Thyroid gland (tissue), 4 donors: ENCODE results near the gene DDX17. TPM values are rescaled to one million over a fixed set of nuclear protein-coding genes. Genes with fewer than 3 reads are reported as not detected.

Experiments used
- DNase-seq, 2 donors: peaks; one replicate each; pipeline ENCODE4 v3.0.0-alpha.2; 2019
- H3K27ac ChIP-seq, 3 donors: fragments of 200-600 bp; sonication (generic); 1 replicate in 2 of 3; 2 replicates in 1 of 3; pipeline ENCODE4 v1.5.1; 2016 to 2019; ENCODE audit warnings: mild to moderate bottlenecking in 1 of 3, moderate library complexity in 1 of 3
- H3K27me3 ChIP-seq: fragments of 200-600 bp; sonication (generic); one replicate; pipeline ENCODE4 v1.5.1; 2019
- H3K36me3 ChIP-seq, 2 donors: fragments of 200-600 bp; sonication (generic); one replicate each; pipeline ENCODE4 v1.5.1; 2016 to 2019
- H3K4me1 ChIP-seq, 2 donors: fragments of 200-600 bp; sonication (generic); one replicate each; pipeline ENCODE4 v1.5.1; 2017 to 2019
- H3K4me3 ChIP-seq, 3 donors: fragments of 200-600 bp; sonication (generic); replicated peaks in 1 of 3; 1 replicate in 2 of 3; 2 replicates in 1 of 3; pipeline ENCODE4 v1.5.1; 2016; ENCODE audit warnings: mild to moderate bottlenecking in 1 of 3
- H3K9me3 ChIP-seq: fragments of 200-600 bp; sonication (generic); one replicate; pipeline ENCODE4 v1.5.1; 2017
- POLR2A ChIP-seq, 2 donors: fragments of 450-650 bp; IDR thresholded peaks; one replicate each; pipeline ENCODE4 v1.6.1; 2017; ENCODE audit warnings: antibody characterized with exemption in 2 of 2, mild to moderate bottlenecking in 2 of 2, moderate library complexity in 1 of 2
- WGBS, 2 donors: methylation state at CpG; one replicate each; pipeline ENCODE4 v1.1.5; 2017; 5-methylcytosine and 5-hydroxymethylcytosine counted together
- intact Hi-C: fragments of 100-400 bp; cut with DNase I; formaldehyde crosslinking; loops from one replicate; pipeline ENCODE4 v1.15.1; 2023
- total RNA-seq, 4 donors: library from RNA; depleted of rRNA; stranded (reverse); fragments of >200 nt; gene quantifications; one replicate each; pipeline ENCODE4 v1.2.3, GENCODE V29; 2016
- TF ChIP-seq, protein P1 (sequence below), 6 experiments: fragments of 200-600 bp in 3 of 6; fragments of 450-650 bp in 3 of 6; sonication (generic) in 3 of 6; IDR thresholded peaks; one replicate each; pipeline ENCODE4 v1.5.1; 2016 to 2019; ENCODE audit warnings: antibody characterized with exemption in 6 of 6, mild to moderate bottlenecking in 2 of 6, inconsistent platforms in 1 of 6, moderate library complexity in 1 of 6

DDX17 gene
- total RNA-seq, 4 donors from 2014 or later: 594 to 1,014 (median 833) TPM

DNA sequence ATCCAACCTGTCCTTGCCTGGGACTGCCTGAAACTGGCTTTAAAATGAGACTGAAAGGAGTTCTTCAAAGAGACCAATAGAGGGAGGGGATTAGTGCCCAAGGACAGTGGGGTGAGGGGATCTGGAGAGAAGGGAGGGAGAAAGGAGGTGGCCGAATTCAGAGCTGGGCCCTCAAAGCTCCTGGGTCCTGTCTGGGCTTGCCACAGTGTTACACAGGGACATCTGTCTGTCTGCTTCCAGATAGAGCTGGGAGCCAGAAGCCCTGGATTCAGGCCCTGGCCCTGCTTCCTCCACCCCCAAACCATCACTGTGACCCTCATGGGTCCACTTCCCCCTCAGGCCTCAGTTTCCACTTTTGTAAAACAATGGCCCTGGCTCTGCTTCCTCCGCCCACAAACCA is 54.7 kb downstream of the DDX17 start:
- H3K9me3 ChIP-seq: no peaks in the 10 kb centered on the region
- intact Hi-C loops: no loop called here
- H3K4me3 ChIP-seq: no peak overlapping the region
- H3K27ac ChIP-seq: no peak overlapping the region
- 91 to 94% methylated on average over 2 of the region's 2 CpGs for WGBS, 2 donors
- no peaks in the 10 kb centered on the region for H3K36me3 ChIP-seq
- H3K27me3 ChIP-seq: no peaks in the 10 kb centered on the region
- H3K4me1 ChIP-seq: peaks cover 0 to 14% of the 10 kb centered on the region in 2 donors
- TF ChIP-seq, protein P1, sequence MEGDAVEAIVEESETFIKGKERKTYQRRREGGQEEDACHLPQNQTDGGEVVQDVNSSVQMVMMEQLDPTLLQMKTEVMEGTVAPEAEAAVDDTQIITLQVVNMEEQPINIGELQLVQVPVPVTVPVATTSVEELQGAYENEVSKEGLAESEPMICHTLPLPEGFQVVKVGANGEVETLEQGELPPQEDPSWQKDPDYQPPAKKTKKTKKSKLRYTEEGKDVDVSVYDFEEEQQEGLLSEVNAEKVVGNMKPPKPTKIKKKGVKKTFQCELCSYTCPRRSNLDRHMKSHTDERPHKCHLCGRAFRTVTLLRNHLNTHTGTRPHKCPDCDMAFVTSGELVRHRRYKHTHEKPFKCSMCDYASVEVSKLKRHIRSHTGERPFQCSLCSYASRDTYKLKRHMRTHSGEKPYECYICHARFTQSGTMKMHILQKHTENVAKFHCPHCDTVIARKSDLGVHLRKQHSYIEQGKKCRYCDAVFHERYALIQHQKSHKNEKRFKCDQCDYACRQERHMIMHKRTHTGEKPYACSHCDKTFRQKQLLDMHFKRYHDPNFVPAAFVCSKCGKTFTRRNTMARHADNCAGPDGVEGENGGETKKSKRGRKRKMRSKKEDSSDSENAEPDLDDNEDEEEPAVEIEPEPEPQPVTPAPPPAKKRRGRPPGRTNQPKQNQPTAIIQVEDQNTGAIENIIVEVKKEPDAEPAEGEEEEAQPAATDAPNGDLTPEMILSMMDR (IDR thresholded peaks at IDR 0.05): no peak
- TF ChIP-seq POLR2A (IDR thresholded peaks at IDR 0.05): no peak
- DNase-seq: no peak

DNA sequence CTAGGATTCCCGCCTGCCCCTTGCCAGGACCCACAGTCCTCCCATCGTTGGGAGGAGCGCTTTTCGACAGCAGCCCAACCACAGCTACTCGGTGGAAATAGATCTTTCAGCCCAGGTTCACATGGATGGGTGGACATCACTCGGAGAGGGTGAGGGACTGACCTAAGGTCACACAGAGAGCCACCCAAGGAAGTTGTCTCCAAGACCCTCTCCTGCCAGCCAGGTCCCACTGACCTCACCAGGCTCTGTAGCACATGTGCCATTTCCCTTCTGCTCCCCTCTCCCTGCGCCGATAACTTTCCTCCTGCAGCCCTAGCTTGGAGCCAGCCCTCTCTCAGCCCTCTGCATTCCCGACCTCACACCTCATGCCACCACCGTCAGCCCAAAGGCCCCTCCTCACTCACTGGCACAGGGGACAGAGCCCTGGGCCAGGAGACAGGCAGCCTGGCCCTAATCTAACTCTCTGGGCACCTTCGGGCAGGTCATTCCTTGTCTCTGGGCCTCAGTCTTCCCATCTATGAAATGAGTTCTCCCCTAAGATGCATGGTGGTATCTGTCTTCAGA is 55.8 kb downstream of the DDX17 start:
- H3K9me3 ChIP-seq: no peaks in the 10 kb centered on the region
- H3K27ac ChIP-seq: no peak overlapping the region
- H3K4me3 ChIP-seq: no peak overlapping the region
- no peaks in the 10 kb centered on the region for H3K27me3 ChIP-seq
- H3K4me1 ChIP-seq: peaks cover 0 to 7% of the 10 kb centered on the region in 2 donors
- H3K36me3 ChIP-seq: no peaks in the 10 kb centered on the region
- TF ChIP-seq, protein P1 (IDR thresholded peaks at IDR 0.05): no peak
- TF ChIP-seq POLR2A (IDR thresholded peaks at IDR 0.05): no peak
- intact Hi-C loops: no loop called here
- 66% methylated on average over 11 of the region's 11 CpGs for WGBS, 2 donors
- DNase-seq: no peak

DNA sequence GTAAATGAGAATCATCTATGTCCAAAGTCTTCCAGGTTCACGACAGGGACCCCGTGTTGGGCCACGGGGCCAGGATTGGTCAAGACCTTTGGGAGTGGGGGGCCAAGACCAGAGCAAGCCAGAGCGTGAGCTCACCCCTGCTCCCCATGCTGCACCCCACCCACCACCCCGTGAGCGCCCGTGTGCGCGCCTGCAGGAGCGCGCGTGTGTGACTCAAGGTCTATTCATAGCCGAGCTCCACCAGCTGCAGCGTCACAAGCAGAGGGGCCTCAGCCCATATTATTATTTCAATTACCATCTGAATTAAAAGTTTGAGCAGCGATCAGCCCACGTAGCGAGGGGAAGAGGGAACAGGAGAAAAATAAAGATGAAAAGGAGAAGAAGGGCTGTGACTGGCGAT is 56.3 kb downstream of the DDX17 start:
- no peak for DNase-seq
- H3K27ac ChIP-seq: no peak overlapping the region
- TF ChIP-seq POLR2A (IDR thresholded peaks at IDR 0.05): no peak
- TF ChIP-seq, protein P1 (IDR thresholded peaks at IDR 0.05): no peak
- H3K4me3 ChIP-seq: no peak overlapping the region
- H3K27me3 ChIP-seq: no peaks in the 10 kb centered on the region
- H3K9me3 ChIP-seq: no peaks in the 10 kb centered on the region
- WGBS, 2 donors: 75 to 84% methylated on average over 18 of the region's 18 CpGs
- no peaks in the 10 kb centered on the region for H3K36me3 ChIP-seq
- intact Hi-C loops: no loop called here
- H3K4me1 ChIP-seq: peaks cover 0 to 5% of the 10 kb centered on the region in 2 donors

DNA sequence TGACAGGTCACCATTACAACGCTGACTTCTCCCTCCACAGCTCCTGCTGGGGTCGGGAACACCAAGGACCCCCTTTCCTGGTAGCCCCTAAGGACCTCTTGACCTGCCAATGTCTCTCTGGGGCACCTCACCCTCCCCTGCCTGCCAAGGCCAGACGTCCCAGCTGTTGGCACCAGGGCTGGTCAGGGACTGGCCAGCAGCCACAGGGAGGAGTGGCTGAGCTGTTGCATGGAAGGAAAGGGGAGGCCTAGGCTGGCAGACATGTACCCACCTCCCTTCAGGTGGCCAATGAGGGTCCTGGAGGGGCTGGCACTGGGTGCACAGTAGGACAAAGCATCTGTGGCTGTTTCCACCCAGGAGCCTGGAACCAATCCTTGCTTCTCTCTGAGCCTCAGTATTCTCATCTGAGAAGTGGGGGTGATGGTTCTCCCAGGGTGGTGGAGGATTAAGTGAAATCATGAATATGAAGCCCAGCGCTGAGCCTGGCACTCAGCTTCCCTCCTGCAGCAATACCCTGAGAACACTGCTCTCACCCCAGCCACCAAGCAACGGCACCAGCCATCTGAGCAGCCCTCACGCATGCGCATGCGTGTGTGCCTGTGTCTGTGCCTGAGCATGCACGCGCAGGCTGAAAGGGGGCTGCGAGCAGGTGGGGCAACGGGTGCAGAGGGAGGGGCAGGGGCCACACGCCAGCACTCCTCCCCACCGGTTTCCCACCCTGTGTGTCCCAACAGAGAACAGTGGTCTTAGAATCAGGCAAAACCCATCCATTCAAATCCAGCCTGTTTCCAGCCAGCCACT is 57.0 kb downstream of the DDX17 start:
- H3K27me3 ChIP-seq: no peaks in the 10 kb centered on the region
- no peak overlapping the region for H3K27ac ChIP-seq
- intact Hi-C loops: no loop called here
- H3K4me1 ChIP-seq: no peaks in the 10 kb centered on the region
- no peaks in the 10 kb centered on the region for H3K36me3 ChIP-seq
- 60 to 76% methylated on average over 3 to 14 of the region's 14 CpGs for WGBS, 2 donors
- H3K9me3 ChIP-seq: no peaks in the 10 kb centered on the region
- no peak overlapping the region for H3K4me3 ChIP-seq
- TF ChIP-seq, protein P1 (IDR thresholded peaks at IDR 0.05): no peak
- TF ChIP-seq POLR2A (IDR thresholded peaks at IDR 0.05): no peak
- no peak for DNase-seq

DNA sequence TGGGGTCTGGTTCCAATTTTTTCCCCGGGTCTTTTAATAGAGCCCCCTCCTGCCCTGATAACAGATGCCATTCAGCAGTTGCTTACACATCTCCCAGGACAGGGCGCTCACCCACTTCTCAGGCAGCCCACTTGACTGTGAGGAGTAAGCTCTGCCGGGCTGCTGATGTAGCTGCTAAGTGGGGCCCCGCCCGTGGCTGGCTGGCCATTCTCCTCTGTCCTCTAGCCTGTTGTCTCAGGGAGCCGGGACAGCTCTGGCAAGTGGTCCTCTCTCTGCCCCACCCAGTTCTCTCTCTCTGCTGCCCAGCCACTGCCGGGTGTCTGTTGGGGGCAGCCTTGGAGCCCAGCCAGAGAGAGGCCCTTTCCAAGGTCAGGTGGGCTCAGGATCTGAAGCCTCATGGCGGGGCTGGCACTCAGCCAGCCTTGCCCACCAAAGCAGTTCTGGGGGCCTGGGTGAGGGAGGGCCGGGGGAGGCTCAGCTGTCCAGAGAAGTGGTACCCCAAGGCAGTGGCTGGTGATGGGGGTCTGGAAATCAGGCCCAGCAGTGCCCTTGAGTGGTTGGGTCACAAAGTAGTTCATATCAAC is 60.0 kb downstream of the DDX17 start:
- no peak for TF ChIP-seq POLR2A (IDR thresholded peaks at IDR 0.05)
- TF ChIP-seq, protein P1 (IDR thresholded peaks at IDR 0.05): no peak
- Histone ChIP-seq H3K4me1 (no peaks in the 10 kb centered on the region), H3K27ac (no peak overlapping the region), H3K36me3 (no peaks in the 10 kb centered on the region), H3K27me3 (no peaks in the 10 kb centered on the region), H3K9me3 (no peaks in the 10 kb centered on the region), H3K4me3 (no peak overlapping the region)
- WGBS, 2 donors: 28 to 29% methylated on average over 7 to 9 of the region's 9 CpGs
- DNase-seq: no peak
- intact Hi-C loops: no loop called here
